Measurements from ENCODE around the gene MICAL3.

Gene MICAL3

DNA sequence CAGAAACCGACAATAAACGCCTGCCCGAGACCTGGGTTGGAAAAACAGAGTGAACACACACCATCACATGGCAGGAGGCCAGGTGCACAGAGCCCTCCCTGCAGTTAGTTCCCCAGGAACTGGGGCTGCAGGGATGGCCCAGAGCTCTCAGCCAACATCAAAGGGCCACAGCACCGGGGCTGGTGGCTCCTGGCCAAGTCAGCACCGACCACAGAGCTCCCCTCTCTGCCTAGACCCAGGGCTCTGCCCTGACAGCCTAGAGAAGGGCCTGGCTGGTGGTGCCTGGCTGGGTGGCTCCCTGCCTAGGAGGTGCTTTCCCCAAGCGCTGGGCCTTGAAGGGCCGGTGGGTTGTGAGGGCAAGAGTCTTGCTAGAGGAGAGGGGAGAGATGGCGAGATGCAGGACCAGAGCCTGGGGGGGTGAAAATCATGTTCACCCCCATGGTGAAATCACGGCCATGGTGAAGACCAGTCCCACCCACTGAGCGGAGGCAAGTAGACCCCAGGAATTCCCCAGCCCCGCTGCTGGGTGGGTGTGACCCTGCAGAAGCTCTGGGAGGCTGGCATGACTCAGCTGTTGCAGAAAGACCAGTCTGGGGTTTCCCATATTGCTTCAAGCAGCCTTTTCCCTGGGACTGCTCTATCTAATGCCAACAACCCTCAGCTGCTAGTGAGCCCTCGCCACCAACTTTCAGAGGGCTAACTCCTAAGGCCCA, 242.9 kb downstream of the MICAL3 start:
- Histone ChIP-seq H3K36me3 (ENCODE audit: control insufficient read depth, insufficient read depth, low read length) (no peaks in the 10 kb centered on the region), H3K79me2 (no peaks in the 10 kb centered on the region), H3K4me1 (no peaks in the 10 kb centered on the region), H3K27me3 (ENCODE audit: control insufficient read depth, insufficient read depth, low read length) (no peaks in the 10 kb centered on the region), H3K27ac (no peak overlapping the region), H3K9ac (no peak overlapping the region), H3K4me3 (ENCODE audit: low read depth, low read length) (no peak overlapping the region), H3K9me3 (ENCODE audit: control insufficient read depth, low read length) (no peaks in the 10 kb centered on the region), H2AFZ (no peak overlapping the region), H3K4me2 (ENCODE audit: low read length) (no peak overlapping the region)
- TF ChIP-seq, protein P1, sequence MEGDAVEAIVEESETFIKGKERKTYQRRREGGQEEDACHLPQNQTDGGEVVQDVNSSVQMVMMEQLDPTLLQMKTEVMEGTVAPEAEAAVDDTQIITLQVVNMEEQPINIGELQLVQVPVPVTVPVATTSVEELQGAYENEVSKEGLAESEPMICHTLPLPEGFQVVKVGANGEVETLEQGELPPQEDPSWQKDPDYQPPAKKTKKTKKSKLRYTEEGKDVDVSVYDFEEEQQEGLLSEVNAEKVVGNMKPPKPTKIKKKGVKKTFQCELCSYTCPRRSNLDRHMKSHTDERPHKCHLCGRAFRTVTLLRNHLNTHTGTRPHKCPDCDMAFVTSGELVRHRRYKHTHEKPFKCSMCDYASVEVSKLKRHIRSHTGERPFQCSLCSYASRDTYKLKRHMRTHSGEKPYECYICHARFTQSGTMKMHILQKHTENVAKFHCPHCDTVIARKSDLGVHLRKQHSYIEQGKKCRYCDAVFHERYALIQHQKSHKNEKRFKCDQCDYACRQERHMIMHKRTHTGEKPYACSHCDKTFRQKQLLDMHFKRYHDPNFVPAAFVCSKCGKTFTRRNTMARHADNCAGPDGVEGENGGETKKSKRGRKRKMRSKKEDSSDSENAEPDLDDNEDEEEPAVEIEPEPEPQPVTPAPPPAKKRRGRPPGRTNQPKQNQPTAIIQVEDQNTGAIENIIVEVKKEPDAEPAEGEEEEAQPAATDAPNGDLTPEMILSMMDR (IDR thresholded peaks at IDR 0.05), result no peak

DNA sequence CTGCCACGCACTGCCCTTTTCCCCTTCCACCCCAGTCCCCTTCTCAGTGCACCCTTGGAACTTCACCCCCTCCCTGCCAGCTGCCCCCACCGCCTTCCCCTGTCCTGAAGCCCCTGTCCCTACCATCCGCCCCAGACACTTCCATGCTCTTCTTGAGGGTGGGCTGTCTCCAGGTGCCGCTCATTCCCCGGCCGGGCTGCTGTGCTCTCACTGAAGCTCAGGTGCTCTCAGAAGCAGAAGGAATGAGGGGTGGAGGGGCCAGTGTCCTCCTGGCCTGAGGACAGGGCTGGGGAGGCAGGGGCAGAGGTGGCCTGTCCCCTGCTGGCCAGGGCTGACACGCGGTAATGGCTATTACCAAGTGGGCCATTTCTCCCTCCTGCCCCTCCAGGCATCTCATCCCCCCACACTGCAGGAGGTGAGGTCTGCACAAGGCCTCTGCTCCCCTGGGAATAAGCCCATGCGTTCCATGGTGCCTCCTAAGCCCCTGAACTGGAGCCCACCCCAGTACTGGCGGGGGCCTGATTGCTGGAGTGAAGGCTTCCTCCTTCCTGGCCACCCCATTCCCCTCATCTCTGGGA, 243.5 kb downstream of the MICAL3 start:
- H3K4me1 ChIP-seq, result no peaks in the 10 kb centered on the region
- no peaks in the 10 kb centered on the region for H3K36me3 ChIP-seq (ENCODE audit: control insufficient read depth, insufficient read depth, low read length)
- H3K4me2 ChIP-seq (ENCODE audit: low read length), result no peak overlapping the region
- no peak overlapping the region for H3K9ac ChIP-seq
- no peaks in the 10 kb centered on the region for H3K9me3 ChIP-seq (ENCODE audit: control insufficient read depth, low read length)
- no peak overlapping the region for H3K27ac ChIP-seq
- H3K79me2 ChIP-seq, result no peaks in the 10 kb centered on the region
- no peaks in the 10 kb centered on the region for H3K27me3 ChIP-seq (ENCODE audit: control insufficient read depth, insufficient read depth, low read length)
- H3K4me3 ChIP-seq (ENCODE audit: low read depth, low read length), result no peak overlapping the region
- TF ChIP-seq, protein P1 (IDR thresholded peaks at IDR 0.05), result no peak
- H2AFZ ChIP-seq, result no peak overlapping the region

DNA sequence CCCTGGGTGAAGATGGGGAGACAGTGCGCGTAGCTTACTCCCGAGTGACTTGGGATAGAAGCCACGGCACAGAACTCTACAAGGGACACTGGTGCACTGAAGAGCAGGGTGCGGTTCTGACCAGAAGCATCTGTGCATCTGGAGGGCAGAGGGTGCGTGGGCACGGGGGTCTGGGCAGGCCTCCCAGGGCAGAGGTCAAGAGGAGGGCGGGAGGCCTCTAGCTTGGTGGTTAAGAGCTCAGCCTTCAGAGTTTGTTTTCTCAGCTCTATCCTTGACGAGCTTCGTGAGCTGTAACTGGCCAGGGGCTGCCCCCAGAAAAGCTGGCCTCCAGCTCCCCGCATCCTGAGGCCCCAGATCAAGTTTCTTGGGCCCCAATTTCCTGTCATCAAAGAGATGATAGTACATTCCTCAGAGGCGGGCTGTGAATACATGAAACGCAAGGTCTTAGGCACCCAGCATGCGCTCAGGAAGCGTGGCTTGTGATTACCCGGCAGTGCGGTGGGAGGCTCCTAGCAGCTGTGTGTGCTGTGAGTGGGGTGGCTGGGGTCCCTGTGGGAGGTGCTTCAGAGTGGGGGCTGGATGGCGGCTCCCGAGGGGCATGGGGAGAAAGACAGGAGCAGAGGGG, 244.1 kb downstream of the MICAL3 start:
- H3K79me2 ChIP-seq, result no peaks in the 10 kb centered on the region

DNA sequence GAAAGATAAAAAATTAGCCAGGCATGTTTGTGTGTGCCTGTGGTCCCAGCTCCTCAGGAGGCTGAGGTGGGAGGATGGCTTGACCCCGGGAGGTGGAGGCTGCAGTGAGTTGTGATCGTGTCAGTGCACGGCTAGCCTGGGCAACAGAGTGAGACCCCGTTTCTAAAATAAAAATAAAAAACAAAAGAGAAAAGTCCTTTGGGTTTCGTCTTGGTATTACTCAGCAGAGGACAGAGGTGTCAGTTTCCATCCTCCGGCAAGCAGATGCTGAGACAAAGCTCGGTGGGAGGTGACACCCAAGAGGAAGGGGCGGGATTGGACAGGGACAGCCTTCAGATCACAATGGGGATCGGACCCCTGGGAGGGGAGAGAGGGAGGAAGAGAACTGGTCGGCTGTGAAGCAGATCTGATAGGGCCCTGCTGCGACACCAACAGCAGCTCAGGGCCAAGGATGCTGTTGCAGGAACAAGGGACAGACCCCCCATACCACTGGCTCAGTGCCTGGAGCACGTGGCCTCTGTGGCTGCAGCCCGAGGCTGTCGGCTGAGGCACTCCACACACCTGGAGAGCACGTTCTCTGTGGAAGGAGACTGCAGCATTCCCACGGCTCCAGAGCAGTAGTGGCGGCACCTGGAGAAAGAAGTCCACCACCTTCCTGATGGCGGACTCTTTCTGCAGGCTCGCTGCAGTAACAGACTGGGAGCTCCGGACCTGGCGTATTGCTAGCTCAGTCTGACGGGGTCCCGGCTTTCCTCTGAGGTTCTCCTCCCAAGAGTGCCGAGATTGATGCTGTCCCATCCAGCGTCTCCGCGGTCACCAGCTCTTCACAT, 244.9 kb downstream of the MICAL3 start:
- H3K9ac ChIP-seq, result no peak overlapping the region
- no peaks in the 10 kb centered on the region for H3K79me2 ChIP-seq
- H2AFZ ChIP-seq, result no peak overlapping the region
- H3K4me1 ChIP-seq, result no peaks in the 10 kb centered on the region
- no peak overlapping the region for H3K4me3 ChIP-seq (ENCODE audit: low read depth, low read length)
- H3K27me3 ChIP-seq (ENCODE audit: control insufficient read depth, insufficient read depth, low read length), result no peaks in the 10 kb centered on the region
- TF ChIP-seq, protein P1 (IDR thresholded peaks at IDR 0.05), result no peak
- no peaks in the 10 kb centered on the region for H3K36me3 ChIP-seq (ENCODE audit: control insufficient read depth, insufficient read depth, low read length)
- H3K4me2 ChIP-seq (ENCODE audit: low read length), result no peak overlapping the region
- no peaks in the 10 kb centered on the region for H3K9me3 ChIP-seq (ENCODE audit: control insufficient read depth, low read length)
- H3K27ac ChIP-seq, result no peak overlapping the region

More for the DNA sequence above, 244.1 kb downstream of the MICAL3 start:
- H2AFZ ChIP-seq, result no peak overlapping the region
- H3K4me2 ChIP-seq (ENCODE audit: low read length), result no peak overlapping the region
- no peaks in the 10 kb centered on the region for H3K36me3 ChIP-seq (ENCODE audit: control insufficient read depth, insufficient read depth, low read length)
- TF ChIP-seq, protein P1 (IDR thresholded peaks at IDR 0.05), result no peak
- no peaks in the 10 kb centered on the region for H3K9me3 ChIP-seq (ENCODE audit: control insufficient read depth, low read length)
- no peaks in the 10 kb centered on the region for H3K27me3 ChIP-seq (ENCODE audit: control insufficient read depth, insufficient read depth, low read length)
- no peak overlapping the region for H3K9ac ChIP-seq
- no peak overlapping the region for H3K27ac ChIP-seq
- H3K4me1 ChIP-seq, result no peaks in the 10 kb centered on the region
- no peak overlapping the region for H3K4me3 ChIP-seq (ENCODE audit: low read depth, low read length)
